H9 (cell line): Measurements from ENCODE around the gene DTX4. TPM values are rescaled to one million over a fixed set of nuclear protein-coding genes. Genes with fewer than 3 reads are reported as not detected.

ENCODE experiments used
- DNase-seq: peaks from one replicate; pipeline ENCODE4 v3.0.0-alpha.2; 2017
- H2AFZ ChIP-seq: one replicate; pipeline ENCODE4 v1.6.1; 2013; ENCODE audit warnings: mild to moderate bottlenecking, low read length, control low read depth, moderate library complexity
- H2AK5ac ChIP-seq: 2 replicates; pipeline ENCODE4 v1.6.1; 2013; ENCODE audit warnings: low read length, control low read depth, mixed read lengths; ENCODE audit not compliant: insufficient read length
- H2BK120ac ChIP-seq: one replicate; pipeline ENCODE4 v1.6.1; 2013; ENCODE audit warnings: low read depth, mild to moderate bottlenecking, low read length, control low read depth, inconsistent platforms; ENCODE audit not compliant: poor library complexity, severe bottlenecking
- H2BK12ac ChIP-seq: 2 replicates; pipeline ENCODE4 v1.6.1; 2013; ENCODE audit warnings: low read length, control low read depth, mixed read lengths, low read depth; ENCODE audit not compliant: insufficient read length
- H2BK15ac ChIP-seq: 2 replicates; pipeline ENCODE4 v1.6.1; 2013; ENCODE audit warnings: low read depth, low read length, control low read depth
- H2BK20ac ChIP-seq: one replicate; pipeline ENCODE4 v1.6.1; 2013; ENCODE audit warnings: low read depth, mild to moderate bottlenecking, low read length, control low read depth, inconsistent platforms; ENCODE audit not compliant: poor library complexity, severe bottlenecking
- H2BK5ac ChIP-seq: 2 replicates; pipeline ENCODE4 v1.6.1; 2013; ENCODE audit warnings: low read length, control low read depth, mixed read lengths; ENCODE audit not compliant: insufficient read length
- H3K14ac ChIP-seq: 2 replicates; pipeline ENCODE4 v1.6.1; 2013; ENCODE audit warnings: low read length, control low read depth; ENCODE audit not compliant: insufficient read depth
- H3K18ac ChIP-seq: 2 replicates; pipeline ENCODE4 v1.6.1; 2013; ENCODE audit warnings: low read depth, mild to moderate bottlenecking, mixed read lengths, low read length, control low read depth; ENCODE audit not compliant: insufficient read length
- H3K23ac ChIP-seq: 2 replicates; pipeline ENCODE4 v1.6.1; 2013; ENCODE audit warnings: low read length, control low read depth, mixed read lengths, low read depth; ENCODE audit not compliant: insufficient read length
- H3K23me2 ChIP-seq: 2 replicates; pipeline ENCODE4 v1.6.1; 2013; ENCODE audit warnings: low read depth, mild to moderate bottlenecking, mixed read lengths, low read length, control low read depth; ENCODE audit not compliant: insufficient read length, poor library complexity, severe bottlenecking
- H3K27ac ChIP-seq: 2 replicates; pipeline ENCODE4 v1.5.1; 2013; ENCODE audit warnings: low read length, control low read depth, mixed read lengths, low read depth; ENCODE audit not compliant: insufficient read length
- H3K27me3 ChIP-seq: 2 replicates; pipeline ENCODE4 v1.6.1; 2013; ENCODE audit warnings: low read length, control low read depth, inconsistent platforms; ENCODE audit not compliant: insufficient read depth
- H3K4ac ChIP-seq: 2 replicates; pipeline ENCODE4 v1.6.1; 2013; ENCODE audit warnings: low read depth, mild to moderate bottlenecking, control low read depth, inconsistent platforms, low read length, moderate library complexity
- H3K4me1 ChIP-seq: 2 replicates; pipeline ENCODE4 v1.6.1; 2013; ENCODE audit warnings: low read length, control low read depth, inconsistent platforms; ENCODE audit not compliant: insufficient read depth
- H3K4me2 ChIP-seq: 2 replicates; pipeline ENCODE4 v1.6.1; 2013; ENCODE audit warnings: low read length, control low read depth, mixed read lengths; ENCODE audit not compliant: insufficient read length, insufficient read depth
- H3K56ac ChIP-seq: 2 replicates; pipeline ENCODE4 v1.6.1; 2013; ENCODE audit warnings: low read depth, mild to moderate bottlenecking, mixed read lengths, low read length, control low read depth; ENCODE audit not compliant: insufficient read length
- H3K79me1 ChIP-seq: 2 replicates; pipeline ENCODE4 v1.6.1; 2013; ENCODE audit warnings: low read depth, mild to moderate bottlenecking, moderate library complexity, low read length, control low read depth, inconsistent platforms; ENCODE audit not compliant: insufficient read depth, poor library complexity, severe bottlenecking
- H3K79me2 ChIP-seq: 2 replicates; pipeline ENCODE4 v1.6.1; 2013; ENCODE audit warnings: low read length, control low read depth, inconsistent platforms; ENCODE audit not compliant: insufficient read depth
- H3K9ac ChIP-seq: 2 replicates; pipeline ENCODE4 v1.6.1; 2013; ENCODE audit warnings: low read length, control low read depth, mixed read lengths; ENCODE audit not compliant: insufficient read length; ENCODE audit errors: extremely low read depth
- H3K9me3 ChIP-seq: one replicate; pipeline ENCODE4 v1.6.1; 2013; ENCODE audit warnings: low read depth, low read length, inconsistent platforms; ENCODE audit not compliant: control insufficient read depth
- H3T11ph ChIP-seq: one replicate; pipeline ENCODE4 v1.6.1; 2013; ENCODE audit warnings: mild to moderate bottlenecking, low read length, control low read depth, inconsistent platforms
- H4K20me1 ChIP-seq: one replicate; pipeline ENCODE4 v1.6.1; 2013; ENCODE audit not compliant: control insufficient read depth, insufficient read length, insufficient read depth
- H4K5ac ChIP-seq: 2 replicates; pipeline ENCODE4 v1.6.1; 2013; ENCODE audit warnings: low read depth, mild to moderate bottlenecking, mixed read lengths, low read length, control low read depth; ENCODE audit not compliant: insufficient read length
- H4K8ac ChIP-seq: replicated peaks from 2 replicates; pipeline ENCODE4 v1.6.1; 2013; ENCODE audit warnings: low read length, control low read depth, mixed read lengths, low read depth; ENCODE audit not compliant: insufficient read length
- H4K91ac ChIP-seq: 2 replicates; pipeline ENCODE4 v1.6.1; 2013; ENCODE audit warnings: low read depth, mild to moderate bottlenecking, moderate library complexity, mixed read lengths, low read length, control low read depth; ENCODE audit not compliant: insufficient read length
- H3K27ac Mint-ChIP-seq, 3 experiments: 2 replicates in 2 of 3; 3 replicates in 1 of 3; pipeline ENCODE4 v1.8.0; 2020 to 2021; ENCODE audit warnings: mixed read lengths in 3 of 3, mild to moderate bottlenecking in 1 of 3, moderate library complexity in 1 of 3
- H3K27me3 Mint-ChIP-seq: 2 replicates; pipeline ENCODE4 v1.8.0; 2021; ENCODE audit warnings: low read depth, mild to moderate bottlenecking, moderate library complexity, mixed read lengths
- H3K36me3 Mint-ChIP-seq, 3 experiments: 2 replicates in 2 of 3; 3 replicates in 1 of 3; pipeline ENCODE4 v1.8.0; 2020 to 2021; ENCODE audit warnings: low read depth in 3 of 3, mixed read lengths in 3 of 3; ENCODE audit not compliant: insufficient read depth in 1 of 3
- H3K4me1 Mint-ChIP-seq, 2 experiments: 2 replicates each; pipeline ENCODE4 v1.8.0; 2020; ENCODE audit warnings: mixed read lengths in 2 of 2
- H3K4me3 Mint-ChIP-seq, 2 experiments: 2 replicates in 1 of 2; 3 replicates in 1 of 2; pipeline ENCODE4 v1.8.0; 2020 to 2021; ENCODE audit warnings: mild to moderate bottlenecking in 2 of 2, mixed read lengths in 2 of 2, moderate library complexity in 1 of 2
- H3K9me3 Mint-ChIP-seq, 2 experiments: 2 replicates in 1 of 2; 3 replicates in 1 of 2; pipeline ENCODE4 v1.8.0; 2020; ENCODE audit warnings: mild to moderate bottlenecking in 2 of 2, mixed read lengths in 2 of 2, moderate library complexity in 1 of 2
- CTCF ChIP-seq: fragments of 200-600 bp; sonication (generic); conservative IDR thresholded peaks from 3 replicates; pipeline ENCODE4 v1.8.0; 2021; ENCODE audit warnings: antibody characterized with exemption, mild to moderate bottlenecking
- WGBS: extraction: QIAGEN DNeasy Blood & Tissue Kit; methylation state at CpG from one replicate; pipeline ENCODE4 v1.1.7; 2013; ENCODE audit warnings: missing lambda C conversion rate, low lambda C conversion rate, mixed read lengths; ENCODE audit not compliant: insufficient read length; ENCODE audit errors: extremely low coverage; 5-methylcytosine and 5-hydroxymethylcytosine counted together
- long read RNA-seq: library from polyadenylated mRNA; unstranded; transcript quantifications from one replicate; pipeline ENCODE4 v2.0.0, GENCODE V29; 2020
- total RNA-seq: library from RNA; stranded (reverse); gene quantifications from 2 replicates; pipeline ENCODE4 v1.2.1, GENCODE V29; 2021

DTX4 gene
- total RNA-seq: 13.0 and 13.9 TPM in 2 replicates
- long read RNA-seq, partial matches to known transcripts: 1 of 15 reads
- long read RNA-seq, other reads (novel, unspliced or antisense): 13 of 15 reads

- Histone ChIP-seq H3K23me2 (peaks cover 18% of the 10 kb centered on the region), H3T11ph (peak within 1 kb of the TSS; percentile 39), H3K9ac (peak within 1 kb of the TSS; percentile 77), H3K79me1 (no peaks in the 10 kb centered on the region), H2AK5ac (no peak within 1 kb of the TSS), H3K79me2 (no peaks in the 10 kb centered on the region), H2BK5ac (no peak within 1 kb of the TSS), H2AFZ (peak within 1 kb of the TSS; percentile 63), H2BK120ac (no peak within 1 kb of the TSS), H2BK12ac (no peak within 1 kb of the TSS), H3K14ac (peak within 1 kb of the TSS; percentile 92), H3K27ac (no peak within 1 kb of the TSS), H2BK20ac (no peak within 1 kb of the TSS), H4K8ac (no peak within 1 kb of the TSS), H3K56ac (no peak within 1 kb of the TSS), H3K23ac (no peak within 1 kb of the TSS), H3K18ac (peak within 1 kb of the TSS; percentile 89), H4K5ac (no peak within 1 kb of the TSS), H2BK15ac (no peak within 1 kb of the TSS), H4K91ac (no peak within 1 kb of the TSS), H3K4me1 (no peaks in the 10 kb centered on the region; the same call in 1 of the 2 replicates), H3K4me2 (peak within 1 kb of the TSS; percentile 79), H3K9me3 (no peaks in the 10 kb centered on the region), H4K20me1 (no peaks in the 10 kb centered on the region), H3K27me3 (no peaks in the 10 kb centered on the region), H3K4ac (no peak within 1 kb of the TSS; the same call in 1 of the 2 replicates)
- WGBS: no CpG with 5 or more reads among the region's 64 CpGs
- peak; percentile 94 for DNase-seq
- peaks cover 2% of the 10 kb centered on the region for H3K27me3 Mint-ChIP-seq
- peak within 1 kb of the TSS in 1 of 3 experiments; percentile 79; a peak in 1 of 7 replicates for H3K27ac Mint-ChIP-seq
- H3K4me3 Mint-ChIP-seq: peak within 1 kb of the TSS in 1 of 2 experiments; percentile 94
- H3K36me3 Mint-ChIP-seq: peaks cover 0 to 1% (median under 1%) of the 10 kb centered on the region in 3 experiments; a peak in 1 of 7 replicates
- peak; percentile 81 for TF ChIP-seq CTCF
- peaks cover 22 to 29% of the 10 kb centered on the region in 2 experiments for H3K4me1 Mint-ChIP-seq
- H3K9me3 Mint-ChIP-seq: 0 out of 5 replicates have a peak, but pooled peaks cover 0 to 2% of the 10 kb centered on the region in 2 experiments
Measured at GRCh38 chr11:59171508-59172322, at the start of gene DTX4. Gene DTX4, plus strand, starts transcription at chr11:59172132. Its CDS starts 464 bp downstream, at chr11:59172596.
